ENCODE data around the gene SPANXC.
"Not testable (repeated sequence)": the region's sequence is repeated elsewhere in the genome, so short reads cannot be mapped to it uniquely, and the experiment has no call there.

The SPANXC gene

GRCh38 chrX:141242417-141242816 is at the start of gene SPANXC:
SPANXC (minus strand) TSS chrX:141242517; CDS start chrX:141242457, 60 bp downstream.
- DNase-seq (ENCODE audit: low read depth in 3 of 3), result not testable (repeated sequence)

- DNase-seq (ENCODE audit: low read depth in 3 of 3), result no peak
Measured at GRCh38 chrX:141279476-141279875, 37.2 kb upstream of the SPANXC start.

GRCh38 chrX:141278306-141278705 is 36.0 kb upstream of the SPANXC start:
- DNase-seq (ENCODE audit: low read depth in 3 of 3), result no peak

- DNase-seq (ENCODE audit: low read depth in 3 of 3), result no peak
Measured at GRCh38 chrX:141258080-141258479, 15.8 kb upstream of the SPANXC start.

DNA sequence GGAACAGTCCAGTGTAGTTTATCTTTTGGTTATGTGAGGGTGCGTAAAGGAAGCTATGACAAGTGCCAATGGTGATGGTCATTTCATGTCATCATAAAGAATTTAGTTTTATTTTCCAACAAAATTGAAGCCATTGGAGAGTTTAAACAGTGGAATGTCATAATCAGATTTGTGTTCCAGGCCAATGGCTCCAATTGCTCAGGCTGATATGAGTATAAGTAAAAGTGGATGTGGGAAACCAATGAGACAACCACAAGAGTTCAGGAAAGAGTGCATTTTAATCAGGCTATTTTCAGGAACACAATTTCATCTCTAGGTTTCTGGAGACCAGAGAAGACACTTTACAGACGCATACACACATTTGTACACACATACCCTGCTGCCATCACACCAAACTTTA is 20.7 kb downstream of the SPANXC start:
- no peak for DNase-seq (ENCODE audit: low read depth in 3 of 3)

GRCh38 chrX:141220342-141221008 is 21.8 kb downstream of the SPANXC start:
- no peak for DNase-seq (ENCODE audit: low read depth in 3 of 3)

DNA sequence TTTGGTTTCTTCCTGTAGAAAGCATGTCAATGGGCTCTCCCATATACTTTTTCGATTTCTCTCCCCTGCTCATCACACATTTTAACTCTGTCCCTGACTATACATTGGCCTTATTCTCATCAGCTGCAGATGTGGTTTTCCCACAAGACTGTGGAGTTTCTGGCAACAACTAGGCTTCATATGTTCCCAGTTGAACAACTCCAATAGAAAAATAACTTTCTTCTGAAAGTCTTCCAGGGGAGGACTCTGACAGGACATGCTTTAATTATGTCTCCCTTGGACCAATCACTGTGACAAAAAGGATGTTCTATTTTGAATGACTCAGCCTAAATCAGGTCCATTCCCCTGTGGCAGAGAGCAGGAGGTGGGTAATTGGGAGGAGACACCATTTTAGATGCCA is 28.1 kb downstream of the SPANXC start:
- DNase-seq (ENCODE audit: low read depth in 3 of 3), result no peak

GRCh38 chrX:141201962-141202361 is 40.4 kb downstream of the SPANXC start:
- no peak for DNase-seq (ENCODE audit: low read depth in 3 of 3)
